GM12878 (cell line): Measurements from ENCODE around the gene COL23A1. TPM values are rescaled to one million over a fixed set of nuclear protein-coding genes. Genes with fewer than 3 reads are reported as not detected.

Experiments
- ATAC-seq: fragments of 200-7000 bp; cut with Tn5 transposase; 3 replicates; pipeline ENCODE4 v1.9.1; 2020; ENCODE audit warnings: mild to moderate bottlenecking, moderate library complexity
- BruUV-seq: library from RNA; stranded (reverse); fragments of 400-500 nt; replicated peaks from 2 replicates; lab custom pipeline; 2021; lab: Mats Ljungman, UMichigan
- CTCF ChIA-PET: fragments of 300-600 bp; sonication (Branson Sonifier 250); formaldehyde crosslinking; extraction: SDS; loops from one replicate; lab custom pipeline; 2021; ENCODE audit warnings: inconsistent platforms; lab: Yijun Ruan, JAX
- POLR2A ChIA-PET: fragments of 350-600 bp; formaldehyde crosslinking; extraction: SDS; loops from one replicate; lab custom pipeline; 2021; ENCODE audit warnings: inconsistent platforms; lab: Charles Lee
- RAD21 ChIA-PET: fragments of 300-600 bp; sonication (Branson Sonifier 250); formaldehyde crosslinking; loops from one replicate; lab custom pipeline; 2023; ENCODE audit warnings: antibody characterized with exemption; ENCODE audit not compliant: unreplicated experiment; lab: Charles Lee
- SMC1A ChIA-PET: fragments of 300-600 bp; sonication (Branson Sonifier 250); formaldehyde crosslinking; loops from one replicate; lab custom pipeline; 2023; ENCODE audit not compliant: unreplicated experiment, uncharacterized antibody; lab: Charles Lee
- DNase-seq: peaks from one replicate; pipeline ENCODE4 v3.0.0-alpha.2; 2011; ENCODE audit warnings: low read depth, low spot score
- FAIRE-seq: peaks from 3 replicates; lab custom pipeline; 2011; peaks lifted over from hg19 to GRCh38; lab: Jason Lieb, UNC
- H2AFZ ChIP-seq: 2 replicates; pipeline ENCODE4 v1.6.0; 2011; ENCODE audit warnings: low read depth, low read length, control low read depth; ENCODE audit not compliant: control insufficient read depth
- H3K27ac ChIP-seq: 2 replicates; pipeline ENCODE4 v1.5.1; 2011; ENCODE audit warnings: control low read depth; ENCODE audit not compliant: control insufficient read depth, insufficient read depth
- H3K27me3 ChIP-seq, 2 experiments: replicated peaks in 1 of 2; 2 replicates each; pipeline versions ENCODE4 v1.6.0 to v1.6.1; 2011; ENCODE audit warnings: low read length in 1 of 2; ENCODE audit not compliant: control insufficient read depth in 2 of 2, insufficient read depth in 2 of 2
- H3K36me3 ChIP-seq, 2 experiments: 2 replicates each; pipeline ENCODE4 v1.5.1; 2011; ENCODE audit warnings: low read length in 1 of 2; ENCODE audit not compliant: control insufficient read depth in 2 of 2, insufficient read depth in 2 of 2
- H3K4me1 ChIP-seq: 2 replicates; pipeline ENCODE4 v1.6.1; 2011; ENCODE audit warnings: mild to moderate bottlenecking, low read length, moderate library complexity, mixed read lengths; ENCODE audit not compliant: control insufficient read depth, insufficient read depth
- H3K4me2 ChIP-seq: 2 replicates; pipeline ENCODE4 v1.6.0; 2011; ENCODE audit warnings: control low read depth; ENCODE audit not compliant: control insufficient read depth, insufficient read depth
- H3K4me3 ChIP-seq: fragments of 200-600 bp; sonication (generic); 2 replicates; pipeline ENCODE4 v1.5.1; 2016
- H3K79me2 ChIP-seq: 2 replicates; pipeline ENCODE4 v1.6.0; 2011; ENCODE audit warnings: low read length; ENCODE audit not compliant: control insufficient read depth, insufficient read depth
- H3K9ac ChIP-seq: 2 replicates; pipeline ENCODE4 v1.8.0; 2011; ENCODE audit warnings: low read length, control low read depth, mixed read lengths; ENCODE audit not compliant: control insufficient read depth, insufficient read depth
- H3K9me3 ChIP-seq: replicated peaks from 3 replicates; pipeline ENCODE4 v1.5.1; 2011; ENCODE audit warnings: mild to moderate bottlenecking, low read length; ENCODE audit not compliant: control insufficient read depth, insufficient read depth
- H4K20me1 ChIP-seq: 2 replicates; pipeline ENCODE4 v1.6.0; 2011; ENCODE audit not compliant: control insufficient read depth, insufficient read depth
- CREB1 ChIP-seq: IDR thresholded peaks from 2 replicates; pipeline ENCODE4 v1.6.1; 2012; ENCODE audit warnings: low read depth, mild to moderate bottlenecking, inconsistent platforms
- E2F4 ChIP-seq: IDR thresholded peaks from 2 replicates; pipeline ENCODE4 v1.6.1; 2012; ENCODE audit warnings: low read depth, low read length, improper control_type of control experiment
- EGR1 ChIP-seq, 2 experiments: IDR thresholded peaks; 1 replicate in 1 of 2; 2 replicates in 1 of 2; pipeline ENCODE4 v1.6.1; 2011 to 2012; ENCODE audit warnings: low read depth in 2 of 2, low read length in 2 of 2, borderline replicate concordance in 1 of 2, mild to moderate bottlenecking in 1 of 2, moderate library complexity in 1 of 2
- GATAD2B ChIP-seq: fragments of 450-650 bp; conservative IDR thresholded peaks from 2 replicates; pipeline ENCODE4 v1.6.1; 2017; ENCODE audit warnings: low read depth, mild to moderate bottlenecking, moderate library complexity
- KDM1A ChIP-seq: fragments of 200-600 bp; sonication (generic); IDR thresholded peaks from 2 replicates; pipeline ENCODE4 v1.6.1; 2016; ENCODE audit warnings: borderline replicate concordance
- NBN ChIP-seq: fragments of 450-650 bp; IDR thresholded peaks from 2 replicates; pipeline ENCODE4 v1.6.1; 2016
- PAX8 ChIP-seq: fragments of 450-650 bp; IDR thresholded peaks from 2 replicates; pipeline ENCODE4 v1.6.1; 2017; ENCODE audit warnings: mild to moderate bottlenecking, moderate library complexity
- RAD21 ChIP-seq: IDR thresholded peaks from 2 replicates; pipeline ENCODE4 v1.6.1; 2011; ENCODE audit warnings: mild to moderate bottlenecking, low read depth, low read length, moderate library complexity; ENCODE audit not compliant: insufficient read depth
- RCOR1 ChIP-seq: conservative IDR thresholded peaks from 2 replicates; pipeline ENCODE4 v1.6.1; 2012; ENCODE audit warnings: low read depth, low read length, improper control_type of control experiment
- TAF1 ChIP-seq: IDR thresholded peaks from 2 replicates; pipeline ENCODE4 v1.6.1; 2011; ENCODE audit warnings: mild to moderate bottlenecking, low read depth, low read length, borderline replicate concordance
- WRNIP1 ChIP-seq: IDR thresholded peaks from 2 replicates; pipeline ENCODE4 v1.6.1; 2011; ENCODE audit warnings: low read depth, low read length, improper control_type of control experiment, borderline replicate concordance
- ZBTB4 ChIP-seq: fragments of 450-650 bp; formaldehyde crosslinking; IDR thresholded peaks from 2 replicates; pipeline ENCODE4 v1.4.0; 2022; ENCODE audit warnings: mild to moderate bottlenecking, moderate library complexity
- ZNF24 ChIP-seq: fragments of 450-650 bp; IDR thresholded peaks from 2 replicates; pipeline ENCODE4 v1.6.1; 2017; ENCODE audit warnings: antibody characterized with exemption, mild to moderate bottlenecking
- ZNF384 ChIP-seq: IDR thresholded peaks from 2 replicates; pipeline ENCODE4 v1.6.1; 2012; ENCODE audit warnings: low read depth, mild to moderate bottlenecking, low read length, improper control_type of control experiment, borderline replicate concordance
- ZNF687 ChIP-seq: fragments of 450-650 bp; IDR thresholded peaks from 2 replicates; pipeline ENCODE4 v1.6.1; 2017; ENCODE audit warnings: mild to moderate bottlenecking, moderate library complexity
- WGBS: methylation state at CpG from one replicate; pipeline ENCODE4 v1.1.6; 2016; ENCODE audit warnings: low lambda C conversion rate; ENCODE audit not compliant: insufficient replicate concordance, insufficient coverage; ENCODE audit errors: missing lambda C conversion rate; 5-methylcytosine and 5-hydroxymethylcytosine counted together
- in situ Hi-C: fragments of 300-500 bp; cut with MboI; formaldehyde crosslinking; loops from 9 replicates; pipeline ENCODE4 v1.14.3; 2018; ENCODE audit warnings: mixed read lengths
- intact Hi-C: fragments of 100-400 bp; cut with micrococcal nuclease; formaldehyde crosslinking; loops from one replicate; pipeline ENCODE4 v1.14.2; 2022; ENCODE audit not compliant: unreplicated experiment
- polyA plus RNA-seq, 11 experiments: library from polyadenylated mRNA; depleted of rRNA in 4 of 11; unstranded in 6 of 11; stranded (reverse) in 5 of 11; fragments of >200 nt; fragmentation: Nextera tagmentation in 4 of 11; fragmentation: Illumina TruSeq in 1 of 11; extraction: Ambion mirVana in 4 of 11; extraction: Trizol in 1 of 11; gene quantifications; 1 replicate in 1 of 11; 2 replicates in 10 of 11; pipeline versions ENCODE4 v1.2.1 to v1.2.3, GENCODE V29; 2011 to 2016; ENCODE audit warnings: inconsistent platforms in 2 of 11, missing spikeins in 2 of 11, low read depth in 1 of 11
- total RNA-seq, 4 experiments: library from RNA; depleted of rRNA in 3 of 4; stranded (reverse); fragments of >200 nt in 3 of 4; fragmentation: Illumina TruSeq in 1 of 4; extraction: Trizol in 1 of 4; gene quantifications; 2 replicates each; pipeline versions ENCODE4 v1.2.1 to v1.2.3, GENCODE V29; 2013 to 2021

Gene COL23A1
- total and polyA plus RNA-seq, 10 of the 15 experiments (the other 5 are each of a cell fraction or from before 2014, with no cell fraction given), result 0.03 to 0.83 (median 0.09) TPM; not detected in 5

DNA sequence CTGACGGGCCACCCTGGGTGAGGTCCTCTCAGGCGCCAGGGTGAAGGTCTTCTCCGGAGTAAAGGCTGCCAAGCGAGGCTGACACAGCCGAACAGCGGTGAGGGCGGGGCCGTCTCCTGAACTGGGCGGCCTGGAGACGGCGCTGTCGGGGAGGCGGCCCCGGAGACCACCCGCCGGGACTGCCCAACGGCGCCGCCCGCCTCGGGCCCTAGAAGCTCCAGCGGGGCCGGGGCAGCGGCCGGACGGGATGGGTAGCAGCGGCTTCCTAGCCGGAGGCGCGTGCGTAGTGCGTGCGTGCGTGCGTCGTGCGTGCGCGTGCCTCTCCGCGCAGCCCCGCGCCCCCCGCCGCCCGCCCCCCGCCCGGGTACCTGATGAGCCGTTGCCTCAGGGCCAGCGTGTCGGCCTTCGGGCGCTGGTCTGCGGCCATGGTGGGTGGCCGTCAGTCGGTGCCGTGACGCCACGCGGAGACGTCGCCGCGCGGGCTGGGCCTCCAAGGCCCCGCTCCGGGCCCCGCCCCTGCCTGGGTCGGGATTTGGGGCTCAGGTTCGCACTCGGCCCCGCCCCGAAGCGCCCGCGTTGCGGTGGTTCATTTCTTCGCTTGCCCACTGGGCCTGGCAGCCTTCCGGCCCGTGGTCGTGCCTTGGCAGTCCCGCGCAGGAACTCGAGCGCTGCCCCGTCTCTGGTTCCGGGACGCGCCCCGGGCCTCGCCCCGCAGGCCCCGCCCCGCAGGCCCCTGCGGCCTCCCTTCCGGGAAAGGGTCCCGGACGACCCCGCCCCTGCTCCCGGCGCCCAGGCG lies 357.9 kb downstream of the COL23A1 start, which contains the start of gene PHYKPL:
TSS of gene PHYKPL (minus strand) at position 679 of the 796 bp plus-strand sequence. CDS start at position 427, 252 bp downstream.
- Histone ChIP-seq H3K4me2 (peak within 1 kb of the TSS; percentile 100), H3K4me3 (peak within 1 kb of the TSS; percentile 93), H3K27me3 (no peaks in the 10 kb centered on the region), H4K20me1 (no peaks in the 10 kb centered on the region), H3K36me3 (peaks cover 1 to 6% of the 10 kb centered on the region in 2 experiments), H3K27ac (peak within 1 kb of the TSS; percentile 75), H3K9ac (peak within 1 kb of the TSS; percentile 70), H2AFZ (peak within 1 kb of the TSS; percentile 91), H3K9me3 (no peaks in the 10 kb centered on the region), H3K4me1 (peaks cover 24% of the 10 kb centered on the region), H3K79me2 (peaks cover 29% of the 10 kb centered on the region)
- in situ Hi-C loops (no loop called here), intact Hi-C loops (no loop called here)
- ChIA-PET POLR2A (interaction anchor here (0.5 to 1.8 kb wide), 5 partner anchors 21 to 1297 kb away, joined by 3 to 5 read pairs (median 4); partner anchors contain the start of gene HNRNPAB), CTCF (interaction anchor here (0.6 to 0.7 kb wide), 3 partner anchors 229 to 654 kb away, joined by 3 read pairs; partner anchors contain the start of gene ZNF354B), SMC1A (interaction anchor here (1.3 kb wide), 1 partner anchor 28 kb away, joined by 3 read pairs; the partner anchor contains the start of gene HNRNPAB), RAD21 (no interaction called here)
- BruUV-seq, result no TSS peak
- DNase-seq (no peak), FAIRE-seq (no peak), ATAC-seq (peak; percentile 82)
- under 1% methylated on average over 56 of the region's 102 CpGs for WGBS
- TF ChIP-seq ZNF384 (no peak), RCOR1 (no peak), ZBTB4 (CRISPR knock-in tag) (no peak), EGR1 (IDR thresholded peaks at IDR 0.05; ENCODE audit: borderline replicate concordance in 1 of 2, low read depth in 2 of 2, low read length in 2 of 2) (peak; percentile 32 to 82; a peak in 2 of 3 replicates), PAX8 (no peak), ZNF24 (0 out of 2 replicates have a peak, but pooled peaks have one; percentile 60), WRNIP1 (no peak), ZNF687 (peak; percentile 82), RAD21 (no peak), TAF1 (peak; percentile 50; the same call in 1 of the 2 replicates), NBN (no peak), KDM1A (no peak), CREB1 (no peak; the same call in 1 of the 2 replicates), GATAD2B (peak; percentile 85; the same call in 1 of the 2 replicates), E2F4 (no peak)
